Activated B cell treated with CpG ODN at 0.5 μM for 24 hours (primary cell): ENCODE measurements around the gene AGTR1. TPM values are rescaled to one million over a fixed set of nuclear protein-coding genes. Genes with fewer than 3 reads are reported as not detected.

ENCODE experiments used
- ATAC-seq: fragments of 200-7000 bp; cut with Tn5 transposase; one replicate; pipeline ENCODE4 v1.10.0; 2021; ENCODE audit warnings: low read depth, mild to moderate bottlenecking, moderate library complexity
- CTCF ChIA-PET: fragments of 350-600 bp; sonication (Branson Sonifier 250); formaldehyde crosslinking; loops from one replicate; lab custom pipeline; 2021; ENCODE audit warnings: antibody characterized with exemption; lab: Charles Lee
- POLR2A ChIA-PET: fragments of 350-600 bp; sonication (Branson Sonifier 250); formaldehyde crosslinking; loops from one replicate; lab custom pipeline; 2021; ENCODE audit warnings: antibody characterized with exemption; lab: Charles Lee
- DNase-seq: peaks from one replicate; pipeline ENCODE4 v3.0.0; 2022
- H3K27ac Mint-ChIP-seq: one replicate; pipeline ENCODE4 v1.8.0; 2020; ENCODE audit warnings: mixed read lengths
- H3K27me3 Mint-ChIP-seq: one replicate; pipeline ENCODE4 v1.8.0; 2021; ENCODE audit warnings: mixed read lengths
- H3K36me3 Mint-ChIP-seq: one replicate; pipeline ENCODE4 v1.8.0; 2021; ENCODE audit warnings: low read depth, mixed read lengths
- H3K4me1 Mint-ChIP-seq: one replicate; pipeline ENCODE4 v1.8.0; 2021; ENCODE audit warnings: mixed read lengths
- H3K4me3 Mint-ChIP-seq: one replicate; pipeline ENCODE4 v1.8.0; 2020; ENCODE audit warnings: mild to moderate bottlenecking, mixed read lengths
- H3K9me3 Mint-ChIP-seq: one replicate; pipeline ENCODE4 v1.8.0; 2020; ENCODE audit warnings: mixed read lengths
- intact Hi-C: fragments of 100-400 bp; cut with micrococcal nuclease; formaldehyde crosslinking; loops from one replicate; pipeline ENCODE4 v1.15.1; 2024
- total RNA-seq: library from RNA; stranded (reverse); gene quantifications from 2 replicates; pipeline ENCODE4 v1.2.3, GENCODE V29; 2022
- TF ChIP-seq, protein P1 (sequence below): fragments of 200-600 bp; IDR thresholded peaks from one replicate; pipeline ENCODE4 v1.8.0; 2022; ENCODE audit warnings: antibody characterized with exemption, mild to moderate bottlenecking

Gene AGTR1
- total RNA-seq, 1 donor from 2014 or later: not detected

DNA sequence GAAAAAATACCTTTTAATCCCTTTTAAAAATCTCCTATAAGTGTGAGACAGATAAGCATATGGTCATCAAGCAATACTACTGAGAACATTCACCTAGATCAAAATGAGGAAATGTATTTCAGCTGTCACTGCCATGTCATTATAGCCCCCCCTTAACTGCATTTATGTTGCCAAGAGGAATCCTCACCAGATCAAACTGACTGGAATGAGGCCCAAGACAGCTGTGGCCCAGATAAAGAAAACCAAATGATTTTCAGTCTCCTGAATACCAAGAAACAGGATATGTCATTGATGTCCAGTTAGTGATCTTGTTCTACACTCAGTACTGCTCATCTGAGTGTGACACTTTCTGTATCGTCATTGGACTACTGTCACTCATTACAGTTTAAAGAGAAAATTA lies 94.8 kb downstream of the AGTR1 start:
- no peaks in the 10 kb centered on the region for H3K9me3 Mint-ChIP-seq
- no peak overlapping the region for H3K4me3 Mint-ChIP-seq
- ATAC-seq: no peak
- peaks cover 1% of the 10 kb centered on the region for H3K27me3 Mint-ChIP-seq
- H3K36me3 Mint-ChIP-seq: no peaks in the 10 kb centered on the region
- TF ChIP-seq, protein P1, sequence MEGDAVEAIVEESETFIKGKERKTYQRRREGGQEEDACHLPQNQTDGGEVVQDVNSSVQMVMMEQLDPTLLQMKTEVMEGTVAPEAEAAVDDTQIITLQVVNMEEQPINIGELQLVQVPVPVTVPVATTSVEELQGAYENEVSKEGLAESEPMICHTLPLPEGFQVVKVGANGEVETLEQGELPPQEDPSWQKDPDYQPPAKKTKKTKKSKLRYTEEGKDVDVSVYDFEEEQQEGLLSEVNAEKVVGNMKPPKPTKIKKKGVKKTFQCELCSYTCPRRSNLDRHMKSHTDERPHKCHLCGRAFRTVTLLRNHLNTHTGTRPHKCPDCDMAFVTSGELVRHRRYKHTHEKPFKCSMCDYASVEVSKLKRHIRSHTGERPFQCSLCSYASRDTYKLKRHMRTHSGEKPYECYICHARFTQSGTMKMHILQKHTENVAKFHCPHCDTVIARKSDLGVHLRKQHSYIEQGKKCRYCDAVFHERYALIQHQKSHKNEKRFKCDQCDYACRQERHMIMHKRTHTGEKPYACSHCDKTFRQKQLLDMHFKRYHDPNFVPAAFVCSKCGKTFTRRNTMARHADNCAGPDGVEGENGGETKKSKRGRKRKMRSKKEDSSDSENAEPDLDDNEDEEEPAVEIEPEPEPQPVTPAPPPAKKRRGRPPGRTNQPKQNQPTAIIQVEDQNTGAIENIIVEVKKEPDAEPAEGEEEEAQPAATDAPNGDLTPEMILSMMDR: no peak
- ChIA-PET CTCF (no interaction called here), POLR2A (no interaction called here)
- no peak overlapping the region for H3K27ac Mint-ChIP-seq
- intact Hi-C loops: no loop called here
- no peak for DNase-seq
- no peaks in the 10 kb centered on the region for H3K4me1 Mint-ChIP-seq

Other genes starting within 250 kb of the AGTR1 start
- gene CPB1, start 129.9 kb downstream of the AGTR1 start, total RNA-seq: not detected in 2 replicates
- not detected in 2 replicates for gene CPA3, start 167.4 kb downstream of the AGTR1 start, total RNA-seq